ENCODE results near the gene EIF3D. TPM values are rescaled to one million over a fixed set of nuclear protein-coding genes. Genes with fewer than 3 reads are reported as not detected.

EIF3D gene
- total and polyA plus RNA-seq, 7 experiments from 2014 or later, result 163 to 257 (median 222) TPM

DNA sequence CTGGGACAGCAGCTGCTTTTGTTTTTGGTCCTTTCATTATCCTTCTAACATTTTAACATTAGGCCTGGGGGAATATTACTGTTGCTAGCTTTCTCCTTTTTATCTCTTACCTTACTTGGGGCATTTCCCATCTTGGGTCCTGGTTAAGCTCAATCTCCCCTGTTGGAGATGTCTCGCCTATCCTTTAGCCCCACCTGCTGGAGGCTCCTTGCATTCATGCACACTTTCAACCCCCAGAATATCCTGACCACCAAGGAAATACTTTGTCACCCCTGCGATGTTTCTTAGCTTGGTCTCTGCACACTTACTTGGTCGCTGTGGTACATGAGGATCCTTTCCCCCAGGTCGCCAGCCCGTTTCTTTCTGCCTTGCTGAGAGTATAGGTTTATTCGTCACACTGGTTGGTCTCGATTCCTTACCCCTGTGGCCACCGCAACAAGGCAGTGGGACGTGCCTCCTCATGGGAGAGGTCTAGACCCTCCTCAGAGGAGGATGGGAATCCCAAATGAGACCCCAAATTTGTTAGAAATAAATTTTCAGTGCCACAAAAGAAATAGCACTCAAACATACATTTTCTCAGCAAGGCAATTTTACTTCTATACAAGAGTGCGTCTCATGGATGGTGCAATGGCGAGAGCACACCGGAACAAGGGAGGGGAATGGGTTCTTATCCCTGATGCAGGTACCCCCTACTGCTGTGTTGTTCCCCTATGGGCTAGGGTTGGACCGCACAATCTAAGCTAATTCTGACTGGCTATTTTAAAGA is 42.2 kb downstream of the EIF3D start:
- intact Hi-C loops (cut with micrococcal nuclease), result loop anchor here (1.0 to 10.0 kb wide), 2 partner anchors 186 to 322 kb away; partner anchors contain the start of gene APOL3 (in 2 of the 2)
- no peaks in the 10 kb centered on the region for H3K27me3 Mint-ChIP-seq
- peaks cover 4 to 15% (median 7%) of the 10 kb centered on the region in 7 donors for H3K4me1 Mint-ChIP-seq
- H3K27me3 ChIP-seq (ENCODE audit: control insufficient read depth in 2 of 2, insufficient read depth in 2 of 2, low read length in 2 of 2), result no peaks in the 10 kb centered on the region
- peaks cover 0 to 4% (median 0%) of the 10 kb centered on the region in 11 donors for H3K9me3 Mint-ChIP-seq
- H3K27ac ChIP-seq (ENCODE audit: low read depth, low read length), result no peak overlapping the region
- ChIA-PET POLR2A (interaction anchor here (0.6 to 1.2 kb wide), 2 partner anchors 155 to 234 kb away, joined by 3 read pairs; partner anchors contain the start of gene APOL1), CTCF (interaction anchor here (0.7 to 2.1 kb wide), 4 partner anchors 186 to 421 kb away, joined by 3 to 18 read pairs (median 6); no protein-coding TSS in a partner anchor)
- ATAC-seq, result no peak
- H3K4me1 ChIP-seq (ENCODE audit: control insufficient read depth in 2 of 2, insufficient read depth in 2 of 2, low read length in 2 of 2), result peaks cover 0 to 4% of the 10 kb centered on the region in 2 donors
- peaks cover 0 to 10% (median 0%) of the 10 kb centered on the region in 5 donors for H3K36me3 Mint-ChIP-seq
- H3K9me3 ChIP-seq (ENCODE audit: control insufficient read depth in 2 of 3, low read length in 3 of 3), result no peaks in the 10 kb centered on the region
- no peak overlapping the region for H3K4me3 ChIP-seq (ENCODE audit: low read length)
- peak; percentile 33 to 71 (median 59) for DNase-seq
- no peaks in the 10 kb centered on the region for H3K36me3 ChIP-seq (ENCODE audit: control insufficient read depth in 2 of 3, insufficient read depth in 3 of 3, low read length in 3 of 3)
- H3K27ac Mint-ChIP-seq, result peak overlapping the region in 1 of 9 donors; percentile 69
- H3K4me3 Mint-ChIP-seq, result no peak overlapping the region

- ChIA-PET CTCF (interaction anchor here (0.8 kb wide), 1 partner anchor 183 kb away, joined by 3 read pairs; no protein-coding TSS in a partner anchor), POLR2A (interaction anchor here (0.6 to 3.1 kb wide), 14 partner anchors 9 to 1701 kb away, joined by 3 to 16 read pairs (median 5); partner anchors contain the start of genes EIF3D and FOXRED2)
- H3K27me3 Mint-ChIP-seq, result peaks cover 0 to 2% (median 0%) of the 10 kb centered on the region in 5 donors
- intact Hi-C loops (cut with micrococcal nuclease), result loop anchor here (1.0 to 10.0 kb wide), 12 partner anchors 26 to 1126 kb away; partner anchors contain the start of genes APOL2 (in 2 of the 2), APOL3 (in 2 of the 2), EIF3D (in 2 of the 2) and FOXRED2 (in 2 of the 2)
- H3K9me3 ChIP-seq (ENCODE audit: control insufficient read depth in 2 of 3, low read length in 3 of 3), result no peaks in the 10 kb centered on the region
- H3K4me1 Mint-ChIP-seq, result peaks cover 15 to 30% (median 18%) of the 10 kb centered on the region in 7 donors
- no peaks in the 10 kb centered on the region for H3K27me3 ChIP-seq (ENCODE audit: control insufficient read depth in 2 of 2, insufficient read depth in 2 of 2, low read length in 2 of 2)
- peak within 1 kb of the TSS; percentile 78 to 99 (median 95) for H3K27ac Mint-ChIP-seq
- peak within 1 kb of the TSS; percentile 96 for H3K27ac ChIP-seq (ENCODE audit: low read depth, low read length)
- peaks cover 0 to 5% (median 0%) of the 10 kb centered on the region in 11 donors for H3K9me3 Mint-ChIP-seq
- H3K36me3 ChIP-seq (ENCODE audit: control insufficient read depth in 2 of 3, insufficient read depth in 3 of 3, low read length in 3 of 3), result peaks cover 3 to 13% (median 5%) of the 10 kb centered on the region in 3 experiments
- ATAC-seq, result peak; percentile 90
- peak; percentile 91 to 99 (median 98) for DNase-seq
- peak within 1 kb of the TSS; percentile 55 for H3K4me3 ChIP-seq (ENCODE audit: low read length)
- H3K4me3 Mint-ChIP-seq, result peak within 1 kb of the TSS; percentile 90 to 100 (median 96)
- H3K36me3 Mint-ChIP-seq, result peaks cover 3 to 11% (median 4%) of the 10 kb centered on the region in 5 donors
- peaks cover 8 to 15% of the 10 kb centered on the region in 2 donors for H3K4me1 ChIP-seq (ENCODE audit: control insufficient read depth in 2 of 2, insufficient read depth in 2 of 2, low read length in 2 of 2)
Measured at GRCh38 chr22:36481393-36482168, 47.4 kb downstream of the EIF3D start, which contains the start of gene TXN2. TSS of gene TXN2 (minus strand) at chr22:36481640. CDS start at chr22:36480837, 803 bp downstream.

DNA sequence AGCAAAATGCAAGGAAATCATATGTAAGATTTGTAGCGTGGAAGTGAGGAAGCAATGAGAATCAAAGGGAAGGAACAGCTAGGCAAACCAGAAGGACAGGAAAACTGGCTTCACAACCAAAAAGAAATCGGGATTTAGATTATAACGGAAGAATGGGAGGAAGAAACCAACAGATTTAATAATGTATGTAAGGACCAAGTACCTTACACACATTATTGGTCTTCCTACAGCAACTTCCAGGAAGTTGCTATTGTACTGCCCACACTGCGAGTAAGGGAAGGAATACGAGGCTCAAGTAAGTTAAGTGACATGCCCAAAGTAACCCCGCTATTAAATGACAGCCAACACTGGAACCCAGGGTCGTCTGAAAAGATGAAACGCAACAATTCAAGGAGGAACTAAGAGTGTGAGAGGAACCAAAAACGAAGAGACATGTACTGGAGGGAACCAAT is 48.0 kb downstream of the EIF3D start:
- Histone ChIP-seq H3K27ac (ENCODE audit: low read depth, low read length) (peak overlapping the region; percentile 96), H3K4me3 (ENCODE audit: low read length) (peak overlapping the region; percentile 55), H3K36me3 (ENCODE audit: control insufficient read depth in 2 of 3, insufficient read depth in 3 of 3, low read length in 3 of 3) (peaks cover 3 to 19% (median 6%) of the 10 kb centered on the region in 3 experiments), H3K4me1 (ENCODE audit: control insufficient read depth in 2 of 2, insufficient read depth in 2 of 2, low read length in 2 of 2) (peaks cover 8 to 15% of the 10 kb centered on the region in 2 donors), H3K9me3 (ENCODE audit: control insufficient read depth in 2 of 3, low read length in 3 of 3) (no peaks in the 10 kb centered on the region), H3K27me3 (ENCODE audit: control insufficient read depth in 2 of 2, insufficient read depth in 2 of 2, low read length in 2 of 2) (no peaks in the 10 kb centered on the region)
- no peak for ATAC-seq
- intact Hi-C loops (cut with micrococcal nuclease), result loop anchor here (1.0 to 10.0 kb wide), 10 partner anchors 26 to 1126 kb away; partner anchors contain the start of genes APOL3 (in 2 of the 2), EIF3D (in 2 of the 2), APOL2 (in 1 of the 2) and FOXRED2 (in 1 of the 2)
- peaks cover 15 to 30% (median 18%) of the 10 kb centered on the region in 7 donors for H3K4me1 Mint-ChIP-seq
- POLR2A ChIA-PET, result interaction anchor here (0.6 to 3.1 kb wide), 9 partner anchors 10 to 1702 kb away, joined by 3 to 16 read pairs (median 5); partner anchors contain the start of genes EIF3D and FOXRED2
- H3K27ac Mint-ChIP-seq, result peak overlapping the region; percentile 78 to 99 (median 95)
- H3K36me3 Mint-ChIP-seq, result peaks cover 5 to 14% (median 7%) of the 10 kb centered on the region in 5 donors
- CTCF ChIA-PET, result no interaction called here
- DNase-seq, result no peak
- peaks cover 0 to 5% (median 0%) of the 10 kb centered on the region in 11 donors for H3K9me3 Mint-ChIP-seq
- H3K27me3 Mint-ChIP-seq, result peaks cover 0 to 2% (median 0%) of the 10 kb centered on the region in 5 donors
- peak overlapping the region; percentile 90 to 100 (median 96) for H3K4me3 Mint-ChIP-seq

DNA sequence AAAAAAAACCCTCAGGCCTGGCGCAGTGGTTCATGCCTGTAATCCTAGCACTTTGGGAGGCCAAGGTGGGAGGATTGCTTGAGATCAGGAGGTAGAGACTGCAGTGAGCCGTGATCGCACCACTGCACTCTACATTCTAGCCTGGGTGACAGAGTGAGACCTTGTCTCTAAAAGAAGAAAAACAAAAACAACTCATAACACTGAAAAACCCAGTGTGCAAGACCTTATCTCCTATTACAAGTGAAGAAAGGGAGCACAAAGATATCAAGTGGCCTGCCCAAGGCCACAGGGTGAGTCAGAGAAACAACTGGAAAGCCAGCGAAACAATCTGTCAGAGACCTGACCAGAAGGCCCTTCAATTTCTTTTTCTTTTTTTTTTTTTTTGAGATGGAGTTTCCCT is 50.0 kb downstream of the EIF3D start:
- Histone ChIP-seq H3K27me3 (ENCODE audit: control insufficient read depth in 2 of 2, insufficient read depth in 2 of 2, low read length in 2 of 2) (no peaks in the 10 kb centered on the region), H3K4me1 (ENCODE audit: control insufficient read depth in 2 of 2, insufficient read depth in 2 of 2, low read length in 2 of 2) (peaks cover 8 to 15% of the 10 kb centered on the region in 2 donors), H3K36me3 (ENCODE audit: control insufficient read depth in 2 of 3, insufficient read depth in 3 of 3, low read length in 3 of 3) (peaks cover 3 to 39% (median 10%) of the 10 kb centered on the region in 3 experiments), H3K27ac (ENCODE audit: low read depth, low read length) (no peak overlapping the region), H3K4me3 (ENCODE audit: low read length) (no peak overlapping the region), H3K9me3 (ENCODE audit: control insufficient read depth in 2 of 3, low read length in 3 of 3) (no peaks in the 10 kb centered on the region)
- no peak for ATAC-seq
- CTCF ChIA-PET, result interaction anchor here (0.6 to 0.8 kb wide), 2 partner anchors 41 to 226 kb away, joined by 3 to 8 read pairs; no protein-coding TSS in a partner anchor
- Mint-ChIP-seq H3K4me3 (peak overlapping the region in 1 of 10 donors; percentile 6), H3K4me1 (peaks cover 15 to 25% (median 19%) of the 10 kb centered on the region in 7 donors), H3K36me3 (peaks cover 13 to 27% (median 14%) of the 10 kb centered on the region in 5 donors), H3K9me3 (peaks cover 0 to 5% (median 0%) of the 10 kb centered on the region in 11 donors), H3K27me3 (peaks cover 0 to 2% (median 0%) of the 10 kb centered on the region in 5 donors), H3K27ac (peak overlapping the region in 3 of 9 donors; percentile 14 to 71 (median 70))
- intact Hi-C loops (cut with micrococcal nuclease), result no loop called here
- DNase-seq, result no peak
- POLR2A ChIA-PET, result no interaction called here

GRCh38 chr22:36475341-36475740 is 53.6 kb downstream of the EIF3D start:
- ChIA-PET CTCF (interaction anchor here (0.8 to 1.8 kb wide), 3 partner anchors 174 to 278 kb away, joined by 3 to 5 read pairs (median 3); no protein-coding TSS in a partner anchor), POLR2A (interaction anchor here (0.9 to 1.2 kb wide), 3 partner anchors 140 to 168 kb away, joined by 3 read pairs; no protein-coding TSS in a partner anchor)
- no peak overlapping the region for H3K27ac Mint-ChIP-seq
- H3K4me3 Mint-ChIP-seq, result no peak overlapping the region
- no peaks in the 10 kb centered on the region for H3K27me3 Mint-ChIP-seq
- Histone ChIP-seq H3K27me3 (ENCODE audit: control insufficient read depth in 2 of 2, insufficient read depth in 2 of 2, low read length in 2 of 2) (no peaks in the 10 kb centered on the region), H3K9me3 (ENCODE audit: control insufficient read depth in 2 of 3, low read length in 3 of 3) (no peaks in the 10 kb centered on the region), H3K27ac (ENCODE audit: low read depth, low read length) (no peak overlapping the region), H3K4me3 (ENCODE audit: low read length) (no peak overlapping the region), H3K36me3 (ENCODE audit: control insufficient read depth in 2 of 3, insufficient read depth in 3 of 3, low read length in 3 of 3) (peaks cover 3 to 69% (median 10%) of the 10 kb centered on the region in 3 experiments), H3K4me1 (ENCODE audit: control insufficient read depth in 2 of 2, insufficient read depth in 2 of 2, low read length in 2 of 2) (peaks cover 4 to 6% of the 10 kb centered on the region in 2 donors)
- no peak for DNase-seq
- intact Hi-C loops (cut with micrococcal nuclease), result no loop called here
- peaks cover 13 to 27% (median 14%) of the 10 kb centered on the region in 5 donors for H3K36me3 Mint-ChIP-seq
- H3K9me3 Mint-ChIP-seq, result no peaks in the 10 kb centered on the region
- peaks cover 5 to 15% (median 8%) of the 10 kb centered on the region in 7 donors for H3K4me1 Mint-ChIP-seq
- ATAC-seq, result no peak

Data from naive thymus-derived CD4-positive, alpha-beta T cell (primary cell).